Thyroid gland (tissue), 4 donors: Measurements from ENCODE around the gene TSSK6. TPM values are rescaled to one million over a fixed set of nuclear protein-coding genes. Genes with fewer than 3 reads are reported as not detected.

Experiments
- DNase-seq, 2 donors: peaks; one replicate each; pipeline ENCODE4 v3.0.0-alpha.2; 2019
- H3K27ac ChIP-seq, 3 donors: fragments of 200-600 bp; sonication (generic); 1 replicate in 2 of 3; 2 replicates in 1 of 3; pipeline ENCODE4 v1.5.1; 2016 to 2019; ENCODE audit warnings: mild to moderate bottlenecking in 1 of 3, moderate library complexity in 1 of 3
- H3K27me3 ChIP-seq: fragments of 200-600 bp; sonication (generic); one replicate; pipeline ENCODE4 v1.5.1; 2019
- H3K36me3 ChIP-seq, 2 donors: fragments of 200-600 bp; sonication (generic); one replicate each; pipeline ENCODE4 v1.5.1; 2016 to 2019
- H3K4me1 ChIP-seq, 2 donors: fragments of 200-600 bp; sonication (generic); one replicate each; pipeline ENCODE4 v1.5.1; 2017 to 2019
- H3K4me3 ChIP-seq, 3 donors: fragments of 200-600 bp; sonication (generic); replicated peaks in 1 of 3; 1 replicate in 2 of 3; 2 replicates in 1 of 3; pipeline ENCODE4 v1.5.1; 2016; ENCODE audit warnings: mild to moderate bottlenecking in 1 of 3
- H3K9me3 ChIP-seq: fragments of 200-600 bp; sonication (generic); one replicate; pipeline ENCODE4 v1.5.1; 2017
- POLR2A ChIP-seq, 2 donors: fragments of 450-650 bp; IDR thresholded peaks; one replicate each; pipeline ENCODE4 v1.6.1; 2017; ENCODE audit warnings: antibody characterized with exemption in 2 of 2, mild to moderate bottlenecking in 2 of 2, moderate library complexity in 1 of 2
- WGBS, 2 donors: methylation state at CpG; one replicate each; pipeline ENCODE4 v1.1.5; 2017; 5-methylcytosine and 5-hydroxymethylcytosine counted together
- intact Hi-C: fragments of 100-400 bp; cut with DNase I; formaldehyde crosslinking; loops from one replicate; pipeline ENCODE4 v1.15.1; 2023
- total RNA-seq, 4 donors: library from RNA; depleted of rRNA; stranded (reverse); fragments of >200 nt; gene quantifications; one replicate each; pipeline ENCODE4 v1.2.3, GENCODE V29; 2016
- TF ChIP-seq, protein P1 (sequence below), 6 experiments: fragments of 200-600 bp in 3 of 6; fragments of 450-650 bp in 3 of 6; sonication (generic) in 3 of 6; IDR thresholded peaks; one replicate each; pipeline ENCODE4 v1.5.1; 2016 to 2019; ENCODE audit warnings: antibody characterized with exemption in 6 of 6, mild to moderate bottlenecking in 2 of 6, inconsistent platforms in 1 of 6, moderate library complexity in 1 of 6

Gene TSSK6
- total RNA-seq, 4 donors from 2014 or later = 1.8 to 7.7 (median 3.8) TPM

DNA sequence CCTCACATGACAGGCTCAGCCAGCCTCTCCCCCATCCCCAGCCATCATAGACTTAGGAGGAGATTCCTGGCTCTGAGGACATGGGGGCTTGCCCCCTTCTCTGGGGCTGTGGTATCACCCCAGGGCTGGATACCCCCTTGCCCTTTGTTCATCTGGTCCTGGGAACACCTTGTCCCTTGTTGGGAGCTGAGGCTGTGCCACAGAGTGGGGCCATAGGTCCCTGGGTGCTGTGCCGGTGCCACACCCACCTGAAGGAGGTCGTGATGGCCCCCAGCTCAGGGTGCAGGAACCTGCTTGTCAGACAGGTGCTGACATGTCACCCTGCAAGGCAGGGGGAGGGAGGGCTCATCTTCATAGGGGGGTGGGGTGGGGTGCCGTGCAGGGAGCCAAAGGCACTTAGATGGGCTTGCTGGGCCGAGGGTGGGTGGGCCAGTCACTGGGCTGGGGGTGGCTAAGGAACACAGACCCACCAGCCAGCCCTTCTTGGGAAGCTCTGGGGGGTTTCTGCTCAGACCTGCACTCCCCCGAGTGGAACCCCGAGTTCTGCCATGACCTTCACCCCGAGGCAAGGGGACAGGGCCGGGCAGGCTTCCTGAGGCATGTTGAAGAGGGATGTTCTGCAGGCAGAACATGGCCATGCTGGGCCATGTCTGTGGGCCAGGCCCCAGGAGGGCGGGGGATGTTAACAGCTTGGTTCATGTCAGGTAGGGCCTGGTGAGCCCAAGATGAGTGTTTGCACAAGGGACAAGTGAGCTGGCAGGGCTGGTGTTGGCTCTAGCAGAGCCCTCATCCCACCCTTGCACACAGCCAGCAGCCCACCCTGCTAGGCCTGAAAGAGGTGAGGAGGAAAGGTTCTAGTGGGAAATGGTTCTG, 28.0 kb downstream of the TSSK6 start:
- Histone ChIP-seq H3K27ac (no peak overlapping the region), H3K9me3 (no peaks in the 10 kb centered on the region), H3K4me1 (peaks cover 27 to 36% of the 10 kb centered on the region in 2 donors), H3K36me3 (no peaks in the 10 kb centered on the region), H3K27me3 (no peaks in the 10 kb centered on the region), H3K4me3 (no peak overlapping the region)
- 83 to 94% methylated on average over 2 to 4 of the region's 9 CpGs for WGBS, 2 donors
- intact Hi-C loops = no loop called here
- TF ChIP-seq, protein P1, sequence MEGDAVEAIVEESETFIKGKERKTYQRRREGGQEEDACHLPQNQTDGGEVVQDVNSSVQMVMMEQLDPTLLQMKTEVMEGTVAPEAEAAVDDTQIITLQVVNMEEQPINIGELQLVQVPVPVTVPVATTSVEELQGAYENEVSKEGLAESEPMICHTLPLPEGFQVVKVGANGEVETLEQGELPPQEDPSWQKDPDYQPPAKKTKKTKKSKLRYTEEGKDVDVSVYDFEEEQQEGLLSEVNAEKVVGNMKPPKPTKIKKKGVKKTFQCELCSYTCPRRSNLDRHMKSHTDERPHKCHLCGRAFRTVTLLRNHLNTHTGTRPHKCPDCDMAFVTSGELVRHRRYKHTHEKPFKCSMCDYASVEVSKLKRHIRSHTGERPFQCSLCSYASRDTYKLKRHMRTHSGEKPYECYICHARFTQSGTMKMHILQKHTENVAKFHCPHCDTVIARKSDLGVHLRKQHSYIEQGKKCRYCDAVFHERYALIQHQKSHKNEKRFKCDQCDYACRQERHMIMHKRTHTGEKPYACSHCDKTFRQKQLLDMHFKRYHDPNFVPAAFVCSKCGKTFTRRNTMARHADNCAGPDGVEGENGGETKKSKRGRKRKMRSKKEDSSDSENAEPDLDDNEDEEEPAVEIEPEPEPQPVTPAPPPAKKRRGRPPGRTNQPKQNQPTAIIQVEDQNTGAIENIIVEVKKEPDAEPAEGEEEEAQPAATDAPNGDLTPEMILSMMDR (IDR thresholded peaks at IDR 0.05) = no peak
- no peak for TF ChIP-seq POLR2A (IDR thresholded peaks at IDR 0.05)
- DNase-seq = no peak

DNA sequence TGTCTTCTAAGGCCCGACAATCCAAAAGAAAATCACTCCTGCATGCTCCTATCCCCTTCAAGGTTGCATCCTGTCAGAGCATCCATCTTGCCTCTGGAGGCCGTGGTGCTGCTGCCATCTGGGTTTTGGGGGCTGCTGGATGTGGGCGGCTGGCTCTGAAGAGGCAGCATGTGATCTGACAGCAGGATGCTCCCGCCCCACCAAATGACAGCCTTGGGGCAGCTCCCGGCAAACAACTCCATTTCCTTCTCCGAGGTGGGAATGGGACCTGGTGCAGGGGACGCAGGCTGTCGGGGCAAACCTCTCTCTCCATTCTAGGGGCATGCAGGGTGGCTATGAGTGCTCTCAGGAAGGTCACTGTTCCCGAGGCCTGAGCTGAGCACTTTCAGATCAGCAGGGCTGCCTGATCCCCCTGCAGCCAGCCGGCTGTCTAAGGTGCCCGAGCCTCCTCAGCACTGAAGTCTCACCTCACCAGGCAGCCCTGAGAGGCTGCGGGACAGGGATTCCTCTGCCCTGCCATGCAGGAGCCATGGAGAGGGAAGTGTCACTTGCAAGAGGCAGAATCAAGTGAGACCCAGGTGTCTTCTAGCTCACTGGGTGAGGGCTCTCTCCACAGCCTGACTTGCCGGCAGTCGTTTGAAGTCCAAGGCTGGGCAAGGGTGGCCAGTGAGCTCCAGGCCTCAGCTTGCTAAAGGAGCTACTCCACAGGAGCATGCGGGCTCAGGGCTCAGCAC, 28.8 kb downstream of the TSSK6 start:
- Histone ChIP-seq H3K36me3 (no peaks in the 10 kb centered on the region), H3K27ac (no peak overlapping the region), H3K4me3 (no peak overlapping the region), H3K27me3 (no peaks in the 10 kb centered on the region), H3K4me1 (peaks cover 27 to 36% of the 10 kb centered on the region in 2 donors), H3K9me3 (no peaks in the 10 kb centered on the region)
- TF ChIP-seq, protein P1 (IDR thresholded peaks at IDR 0.05) = no peak
- TF ChIP-seq POLR2A (IDR thresholded peaks at IDR 0.05) = no peak
- intact Hi-C loops = no loop called here
- no peak for DNase-seq
- 71 to 84% methylated on average over 11 to 13 of the region's 15 CpGs for WGBS, 2 donors

DNA sequence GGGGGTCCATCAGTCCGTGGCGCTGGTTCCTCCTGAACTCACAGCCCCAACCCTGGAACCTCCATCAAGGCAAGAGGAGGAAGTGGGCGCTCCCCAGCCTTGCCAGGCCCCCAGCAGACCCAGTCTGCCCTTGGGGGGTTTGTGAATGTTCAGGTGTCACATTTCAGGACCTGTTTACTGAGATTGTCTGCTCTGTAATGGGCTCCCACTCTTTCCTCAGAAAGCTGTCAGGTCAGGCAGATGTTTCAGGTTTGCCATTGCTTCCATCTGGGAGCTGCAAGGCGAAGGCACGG, 29.4 kb downstream of the TSSK6 start:
- H3K4me1 ChIP-seq = peaks cover 27 to 36% of the 10 kb centered on the region in 2 donors

DNA sequence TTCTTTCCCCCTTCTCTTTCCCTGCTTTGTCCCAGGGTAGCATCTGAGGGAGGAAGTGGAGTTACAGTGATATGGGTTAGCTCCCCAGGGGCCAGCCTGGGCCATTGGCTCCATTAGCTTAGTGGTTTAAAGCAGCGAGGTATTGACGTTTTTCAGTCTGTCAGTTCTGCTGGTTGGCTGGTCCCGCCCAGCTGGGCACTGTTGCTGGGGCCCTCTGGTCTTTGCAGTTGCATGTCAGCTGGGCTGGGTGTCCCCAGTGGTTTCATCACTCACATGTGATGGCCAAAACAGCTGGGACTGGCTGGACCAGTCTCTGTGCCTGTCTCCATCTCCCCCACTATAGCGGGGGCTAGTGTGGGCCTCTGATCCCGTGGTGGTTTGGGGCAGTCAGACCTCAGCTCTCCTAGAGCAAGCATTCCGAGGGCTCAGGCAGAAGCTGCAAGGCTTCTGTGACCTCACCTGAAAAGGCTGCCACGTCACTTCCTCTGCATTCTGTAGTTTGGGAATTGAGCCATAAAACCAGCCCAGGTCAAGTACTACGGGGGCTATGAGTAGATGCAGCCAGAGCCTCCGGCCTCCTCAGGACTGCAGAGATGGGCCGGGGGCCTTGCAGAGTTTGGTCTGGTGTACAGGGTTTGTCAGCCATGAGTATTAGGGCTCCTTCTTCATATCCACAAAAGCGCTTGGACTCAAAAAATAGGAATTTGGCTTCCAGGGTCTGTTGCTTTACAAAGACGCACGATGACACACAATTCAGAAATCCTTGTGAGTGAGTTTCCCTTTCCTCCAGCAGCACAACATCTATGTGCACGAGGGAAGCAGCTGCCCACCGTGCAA, 30.0 kb downstream of the TSSK6 start:
- no peak overlapping the region for H3K4me3 ChIP-seq
- TF ChIP-seq, protein P1 (IDR thresholded peaks at IDR 0.05) = no peak
- no peak for TF ChIP-seq POLR2A (IDR thresholded peaks at IDR 0.05)
- no peaks in the 10 kb centered on the region for H3K27me3 ChIP-seq
- 77 to 84% methylated on average over 14 of the region's 15 CpGs for WGBS, 2 donors
- H3K27ac ChIP-seq = no peak overlapping the region
- peaks cover 27 to 36% of the 10 kb centered on the region in 2 donors for H3K4me1 ChIP-seq
- intact Hi-C loops = no loop called here
- no peaks in the 10 kb centered on the region for H3K9me3 ChIP-seq
- H3K36me3 ChIP-seq = no peaks in the 10 kb centered on the region
- DNase-seq = no peak

More for the DNA sequence above, 29.4 kb downstream of the TSSK6 start:
- H3K9me3 ChIP-seq = no peaks in the 10 kb centered on the region
- TF ChIP-seq POLR2A (IDR thresholded peaks at IDR 0.05) = no peak
- TF ChIP-seq, protein P1 (IDR thresholded peaks at IDR 0.05) = no peak
- no peak overlapping the region for H3K27ac ChIP-seq
- WGBS, 2 donors = 94 to 98% methylated on average over 5 of the region's 5 CpGs
- no peaks in the 10 kb centered on the region for H3K36me3 ChIP-seq
- no peak overlapping the region for H3K4me3 ChIP-seq
- no peak for DNase-seq
- intact Hi-C loops = no loop called here
- no peaks in the 10 kb centered on the region for H3K27me3 ChIP-seq
